Large intestine (tissue), 12 donors: Measurements from ENCODE around the gene PTPN23. TPM values are rescaled to one million over a fixed set of nuclear protein-coding genes. Genes with fewer than 3 reads are reported as not detected.

Source experiments
- DNase-seq, 2 donors: peaks; one replicate each; pipeline versions ENCODE4 v3.0.0 to v3.0.0-alpha.2; 2013
- H3K27ac ChIP-seq: one replicate; pipeline ENCODE4 v1.5.1; 2013; ENCODE audit warnings: low read length
- H3K27me3 ChIP-seq: 2 replicates; pipeline ENCODE4 v1.6.1; 2013; ENCODE audit warnings: low read length; ENCODE audit not compliant: control insufficient read depth, insufficient read depth
- H3K36me3 ChIP-seq: 2 replicates; pipeline ENCODE4 v1.6.1; 2013; ENCODE audit warnings: low read length; ENCODE audit not compliant: control insufficient read depth, insufficient read depth
- H3K4me1 ChIP-seq: one replicate; pipeline ENCODE4 v1.6.1; 2013; ENCODE audit warnings: low read length; ENCODE audit not compliant: control insufficient read depth, insufficient read depth
- H3K4me3 ChIP-seq: one replicate; pipeline ENCODE4 v1.5.1; 2013; ENCODE audit warnings: low read length
- H3K9me3 ChIP-seq: one replicate; pipeline ENCODE4 v1.6.1; 2013; ENCODE audit warnings: mild to moderate bottlenecking, low read depth, low read length, moderate library complexity; ENCODE audit not compliant: control insufficient read depth
- WGBS: methylation state at CpG from one replicate; pipeline ENCODE4 v1.1.5; 2013; ENCODE audit warnings: low lambda C conversion rate; ENCODE audit not compliant: insufficient coverage; 5-methylcytosine and 5-hydroxymethylcytosine counted together
- long read RNA-seq, 11 donors: transcript quantifications; one replicate each; lab custom pipeline, GENCODE V29; 2026
- polyA plus RNA-seq: library from polyadenylated mRNA; unstranded; fragments of 120-200 nt; gene quantifications from one replicate; pipeline ENCODE4 v1.2.1, GENCODE V29; 2013

The PTPN23 gene, protein sequence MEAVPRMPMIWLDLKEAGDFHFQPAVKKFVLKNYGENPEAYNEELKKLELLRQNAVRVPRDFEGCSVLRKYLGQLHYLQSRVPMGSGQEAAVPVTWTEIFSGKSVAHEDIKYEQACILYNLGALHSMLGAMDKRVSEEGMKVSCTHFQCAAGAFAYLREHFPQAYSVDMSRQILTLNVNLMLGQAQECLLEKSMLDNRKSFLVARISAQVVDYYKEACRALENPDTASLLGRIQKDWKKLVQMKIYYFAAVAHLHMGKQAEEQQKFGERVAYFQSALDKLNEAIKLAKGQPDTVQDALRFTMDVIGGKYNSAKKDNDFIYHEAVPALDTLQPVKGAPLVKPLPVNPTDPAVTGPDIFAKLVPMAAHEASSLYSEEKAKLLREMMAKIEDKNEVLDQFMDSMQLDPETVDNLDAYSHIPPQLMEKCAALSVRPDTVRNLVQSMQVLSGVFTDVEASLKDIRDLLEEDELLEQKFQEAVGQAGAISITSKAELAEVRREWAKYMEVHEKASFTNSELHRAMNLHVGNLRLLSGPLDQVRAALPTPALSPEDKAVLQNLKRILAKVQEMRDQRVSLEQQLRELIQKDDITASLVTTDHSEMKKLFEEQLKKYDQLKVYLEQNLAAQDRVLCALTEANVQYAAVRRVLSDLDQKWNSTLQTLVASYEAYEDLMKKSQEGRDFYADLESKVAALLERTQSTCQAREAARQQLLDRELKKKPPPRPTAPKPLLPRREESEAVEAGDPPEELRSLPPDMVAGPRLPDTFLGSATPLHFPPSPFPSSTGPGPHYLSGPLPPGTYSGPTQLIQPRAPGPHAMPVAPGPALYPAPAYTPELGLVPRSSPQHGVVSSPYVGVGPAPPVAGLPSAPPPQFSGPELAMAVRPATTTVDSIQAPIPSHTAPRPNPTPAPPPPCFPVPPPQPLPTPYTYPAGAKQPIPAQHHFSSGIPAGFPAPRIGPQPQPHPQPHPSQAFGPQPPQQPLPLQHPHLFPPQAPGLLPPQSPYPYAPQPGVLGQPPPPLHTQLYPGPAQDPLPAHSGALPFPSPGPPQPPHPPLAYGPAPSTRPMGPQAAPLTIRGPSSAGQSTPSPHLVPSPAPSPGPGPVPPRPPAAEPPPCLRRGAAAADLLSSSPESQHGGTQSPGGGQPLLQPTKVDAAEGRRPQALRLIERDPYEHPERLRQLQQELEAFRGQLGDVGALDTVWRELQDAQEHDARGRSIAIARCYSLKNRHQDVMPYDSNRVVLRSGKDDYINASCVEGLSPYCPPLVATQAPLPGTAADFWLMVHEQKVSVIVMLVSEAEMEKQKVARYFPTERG (N-terminal part only)
- 33.8 TPM for polyA plus RNA-seq
- long read RNA-seq, donor 1, partial matches to known transcripts, result 11 of 12 reads
- long read RNA-seq, donor 1, other reads (novel, unspliced or antisense), result 0 of 12 reads
- long read RNA-seq, donor 2, partial matches to known transcripts, result 13 of 16 reads
- long read RNA-seq, donor 2, other reads (novel, unspliced or antisense), result 0 of 16 reads
- long read RNA-seq, donor 3, result 0 reads
- long read RNA-seq, donor 4, result 0 reads
- long read RNA-seq, donor 5, partial matches to known transcripts, result 0 of 1 reads
- long read RNA-seq, donor 5, other reads (novel, unspliced or antisense), result 0 of 1 reads
- long read RNA-seq, donor 6, partial matches to known transcripts, result 18 of 22 reads
- long read RNA-seq, donor 6, other reads (novel, unspliced or antisense), result 0 of 22 reads
- long read RNA-seq, donor 7, result 0 reads
- long read RNA-seq, donor 8, partial matches to known transcripts, result 37 of 39 reads
- long read RNA-seq, donor 8, other reads (novel, unspliced or antisense), result 0 of 39 reads
- long read RNA-seq, donor 9, partial matches to known transcripts, result 5 of 6 reads
- long read RNA-seq, donor 9, other reads (novel, unspliced or antisense), result 0 of 6 reads
- long read RNA-seq, donor 10, partial matches to known transcripts, result 17 of 21 reads
- long read RNA-seq, donor 10, other reads (novel, unspliced or antisense), result 0 of 21 reads
- long read RNA-seq, donor 11, partial matches to known transcripts, result 14 of 14 reads
- long read RNA-seq, donor 11, other reads (novel, unspliced or antisense), result 0 of 14 reads

DNA sequence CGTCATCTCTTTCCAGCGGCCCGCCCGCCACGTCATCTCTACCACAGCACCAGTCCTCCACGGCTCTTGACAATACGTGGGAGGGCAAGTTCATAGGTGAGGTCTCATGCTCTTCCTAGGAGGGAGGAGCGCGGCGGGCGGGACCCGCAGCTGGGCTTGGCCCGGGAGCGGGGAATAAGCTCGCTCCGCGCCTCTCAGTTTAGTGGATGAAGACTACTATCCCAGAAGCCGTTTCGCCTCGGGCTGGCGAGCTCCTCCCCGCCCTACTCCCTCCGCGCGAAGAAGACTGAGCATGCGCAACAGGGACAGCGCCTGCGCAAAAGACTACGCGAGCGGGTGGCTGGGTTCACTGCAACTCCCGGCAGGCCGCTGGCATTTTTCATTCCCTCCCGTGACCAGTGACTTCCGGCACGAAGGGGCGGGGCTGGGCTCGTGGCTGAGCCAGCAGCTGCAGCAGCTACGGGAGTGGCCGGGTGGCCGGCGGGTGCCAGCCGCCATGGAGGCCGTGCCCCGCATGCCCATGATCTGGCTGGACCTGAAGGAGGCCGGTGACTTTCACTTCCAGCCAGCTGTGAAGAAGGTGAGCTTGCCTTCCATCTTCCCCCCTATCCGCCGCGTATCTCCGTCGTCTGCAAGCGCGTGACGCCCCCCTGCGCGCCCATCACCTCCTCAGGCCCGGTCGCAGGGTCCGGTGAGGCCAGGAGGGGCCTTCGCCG lies at the start of gene PTPN23:
TSS of gene PTPN23 (plus strand) at position 421 of the 716 bp plus-strand sequence. CDS start at position 497, 76 bp downstream.
- H3K27ac ChIP-seq, result peak within 1 kb of the TSS; percentile 100
- no peaks in the 10 kb centered on the region for H3K9me3 ChIP-seq
- peaks cover 2% of the 10 kb centered on the region for H3K36me3 ChIP-seq
- no peaks in the 10 kb centered on the region for H3K27me3 ChIP-seq
- peak; percentile 100 for DNase-seq
- no CpG with 5 or more reads among the region's 61 CpGs for WGBS
- H3K4me3 ChIP-seq, result peak within 1 kb of the TSS; percentile 97
- H3K4me1 ChIP-seq, result peaks cover 24% of the 10 kb centered on the region

DNA sequence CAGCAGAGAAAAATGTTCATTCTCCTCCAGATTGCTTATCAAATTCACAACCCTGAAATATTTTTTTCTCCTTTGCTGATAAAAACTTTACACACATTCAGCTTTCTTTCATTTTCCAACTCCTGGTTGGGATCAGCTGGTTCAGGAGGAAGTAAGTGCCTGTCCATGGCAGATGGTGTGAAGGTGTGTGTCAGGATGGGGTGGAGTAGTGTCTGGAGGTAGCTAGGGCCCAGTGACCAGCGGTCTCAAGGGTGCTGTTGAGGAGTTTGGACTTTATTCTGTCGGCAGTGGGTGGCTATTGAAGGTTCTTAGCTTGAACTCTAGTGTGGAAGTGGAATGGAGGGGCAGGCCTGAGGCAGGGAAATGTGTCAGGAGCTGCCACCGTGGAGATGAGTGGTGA lies 46.9 kb upstream of the PTPN23 start:
- Histone ChIP-seq H3K4me1 (no peaks in the 10 kb centered on the region), H3K36me3 (peaks cover 79% of the 10 kb centered on the region), H3K27me3 (no peaks in the 10 kb centered on the region), H3K9me3 (no peaks in the 10 kb centered on the region), H3K27ac (no peak overlapping the region), H3K4me3 (no peak overlapping the region)
- peak; percentile 10 to 47 for DNase-seq
- WGBS, result 43% methylated on average over 1 of the region's 3 CpGs

DNA sequence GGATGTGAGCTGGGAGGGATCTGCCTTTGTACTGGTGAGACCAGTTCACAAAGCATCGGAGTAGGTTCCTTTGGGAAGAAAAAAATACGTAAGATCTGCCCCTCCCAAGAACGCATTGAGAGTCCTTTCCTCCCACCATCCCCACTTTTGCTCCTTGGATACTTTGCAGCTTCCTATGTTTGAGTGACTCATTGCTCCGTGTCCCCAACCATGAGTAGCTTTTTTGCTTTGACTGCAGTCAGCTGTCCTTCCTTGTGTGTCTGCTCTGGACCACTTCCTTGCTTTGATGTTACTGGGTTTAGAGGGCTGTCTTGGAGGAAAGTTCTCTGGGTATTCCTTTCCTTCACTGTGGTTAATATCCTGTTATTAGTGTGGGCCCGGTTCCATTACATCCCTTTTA lies 43.2 kb upstream of the PTPN23 start:
- no peak overlapping the region for H3K4me3 ChIP-seq
- peaks cover 76% of the 10 kb centered on the region for H3K36me3 ChIP-seq
- DNase-seq, result no peak
- H3K27ac ChIP-seq, result no peak overlapping the region
- H3K9me3 ChIP-seq, result no peaks in the 10 kb centered on the region
- WGBS, result 95% methylated on average over 3 of the region's 5 CpGs
- H3K4me1 ChIP-seq, result no peaks in the 10 kb centered on the region
- H3K27me3 ChIP-seq, result no peaks in the 10 kb centered on the region

DNA sequence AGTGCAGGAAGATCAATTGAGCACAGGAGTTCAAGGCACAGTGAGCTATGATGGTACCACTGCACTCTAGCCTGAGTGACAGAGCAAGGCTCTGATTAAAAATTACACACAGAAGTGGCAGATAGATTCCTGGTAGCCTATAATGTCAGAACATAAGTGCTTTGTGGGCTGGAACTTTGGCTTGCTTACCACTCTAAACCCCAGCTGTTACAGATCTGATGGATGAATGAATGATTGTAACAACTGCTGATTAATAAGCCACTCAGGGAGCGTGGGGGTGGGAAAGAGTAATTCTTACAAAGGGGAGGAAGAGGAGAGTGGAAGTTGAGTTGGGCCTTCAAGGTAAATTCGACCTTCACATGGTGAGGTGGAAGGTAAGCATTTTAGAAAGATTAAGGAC lies 40.9 kb upstream of the PTPN23 start:
- H3K4me3 ChIP-seq, result no peak overlapping the region
- no peaks in the 10 kb centered on the region for H3K9me3 ChIP-seq
- DNase-seq, result no peak
- no peak overlapping the region for H3K27ac ChIP-seq
- peaks cover 71% of the 10 kb centered on the region for H3K36me3 ChIP-seq
- 100% methylated on average over 1 of the region's 2 CpGs for WGBS
- H3K4me1 ChIP-seq, result no peaks in the 10 kb centered on the region
- no peaks in the 10 kb centered on the region for H3K27me3 ChIP-seq

DNA sequence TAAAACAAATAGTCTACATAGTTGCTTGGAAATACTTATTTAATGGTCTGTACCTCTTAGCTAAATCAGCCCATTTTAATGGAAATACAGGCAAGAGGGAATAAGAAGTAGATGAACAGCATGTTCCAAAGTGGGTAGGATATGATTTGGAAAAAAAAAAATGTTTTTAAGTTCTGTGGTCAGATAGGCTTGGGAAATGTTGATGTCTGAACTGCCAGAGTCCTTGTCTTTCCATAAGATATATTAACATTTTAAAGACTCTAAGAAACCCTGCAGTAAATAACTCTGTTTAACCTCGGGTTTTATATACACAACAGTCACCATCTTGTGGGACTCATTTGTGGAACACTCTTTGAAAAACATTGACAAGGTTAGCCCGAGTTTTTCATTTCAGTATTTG lies 40.0 kb upstream of the PTPN23 start:
- H3K27me3 ChIP-seq, result no peaks in the 10 kb centered on the region
- H3K4me3 ChIP-seq, result no peak overlapping the region
- peaks cover 71% of the 10 kb centered on the region for H3K36me3 ChIP-seq
- H3K27ac ChIP-seq, result no peak overlapping the region
- no peaks in the 10 kb centered on the region for H3K9me3 ChIP-seq
- no CpG with 5 or more reads among the region's 2 CpGs for WGBS
- no peaks in the 10 kb centered on the region for H3K4me1 ChIP-seq
- no peak for DNase-seq

DNA sequence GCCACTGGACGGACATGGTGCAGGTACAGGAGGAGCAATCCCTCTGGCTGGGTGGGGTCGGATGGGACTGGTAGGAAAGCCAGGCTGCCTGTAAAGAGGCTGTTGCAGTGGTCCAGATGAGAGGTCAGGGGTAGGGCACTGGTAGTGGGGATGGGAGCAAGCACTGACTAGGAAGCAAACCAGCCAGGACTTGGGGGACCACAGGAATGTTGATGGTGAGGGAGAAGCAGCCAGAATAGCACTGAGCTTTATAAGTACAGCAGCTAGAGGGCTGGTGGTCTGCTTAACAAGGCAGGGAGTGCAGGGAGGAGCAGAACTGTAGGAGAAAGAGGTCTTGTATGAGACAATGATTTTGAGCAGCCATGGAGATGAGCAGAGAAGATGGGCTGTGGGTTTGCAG lies 38.7 kb upstream of the PTPN23 start:
- Histone ChIP-seq H3K36me3 (peaks cover 63% of the 10 kb centered on the region), H3K4me1 (no peaks in the 10 kb centered on the region), H3K27me3 (no peaks in the 10 kb centered on the region), H3K4me3 (no peak overlapping the region), H3K9me3 (no peaks in the 10 kb centered on the region), H3K27ac (no peak overlapping the region)
- no CpG with 5 or more reads among the region's 2 CpGs for WGBS
- DNase-seq, result no peak

DNA sequence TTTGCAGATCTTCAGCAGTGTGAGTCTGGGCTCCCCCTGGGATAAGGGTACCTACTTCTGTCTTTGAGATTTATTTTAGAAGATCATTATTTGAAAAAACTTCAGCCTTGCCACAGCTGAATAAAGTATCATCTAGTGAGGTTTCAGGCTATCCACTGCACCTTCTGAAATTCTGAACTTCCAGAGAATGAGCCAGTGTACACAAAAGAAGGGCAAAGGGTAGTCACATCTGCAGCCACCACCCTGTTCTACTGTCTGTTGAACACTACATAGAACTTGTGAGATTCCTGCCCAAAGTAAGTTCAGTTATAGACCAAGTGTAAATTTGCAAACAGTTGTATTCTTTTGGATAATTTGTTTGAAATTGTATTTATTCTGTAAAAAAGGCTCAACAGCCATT lies 38.0 kb upstream of the PTPN23 start:
- no peaks in the 10 kb centered on the region for H3K27me3 ChIP-seq
- H3K27ac ChIP-seq, result no peak overlapping the region
- no peak for DNase-seq
- no peak overlapping the region for H3K4me3 ChIP-seq
- H3K4me1 ChIP-seq, result no peaks in the 10 kb centered on the region
- H3K9me3 ChIP-seq, result no peaks in the 10 kb centered on the region
- peaks cover 56% of the 10 kb centered on the region for H3K36me3 ChIP-seq

DNA sequence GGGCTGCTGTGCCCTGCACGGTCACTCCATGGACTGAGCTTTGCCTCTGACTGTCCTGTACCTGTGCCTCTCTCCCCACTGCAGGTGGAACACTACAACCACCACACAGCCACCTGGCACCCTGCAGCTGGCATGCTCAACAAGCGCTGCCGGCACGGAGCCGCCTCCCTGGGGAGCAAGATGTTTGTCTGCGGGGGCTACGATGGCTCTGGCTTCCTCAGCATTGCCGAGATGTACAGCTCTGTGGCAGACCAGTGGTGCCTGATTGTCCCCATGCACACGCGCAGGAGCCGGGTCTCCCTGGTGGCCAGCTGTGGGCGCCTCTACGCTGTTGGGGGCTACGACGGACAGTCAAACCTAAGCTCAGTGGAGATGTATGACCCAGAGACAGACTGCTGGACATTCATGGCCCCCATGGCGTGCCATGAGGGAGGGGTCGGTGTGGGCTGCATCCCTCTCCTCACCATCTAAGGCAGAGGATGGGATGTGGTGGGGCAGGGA lies 37.3 kb upstream of the PTPN23 start:
- DNase-seq, result no peak
- peaks cover 52% of the 10 kb centered on the region for H3K36me3 ChIP-seq
- no CpG with 5 or more reads among the region's 17 CpGs for WGBS
- H3K9me3 ChIP-seq, result no peaks in the 10 kb centered on the region
- H3K27ac ChIP-seq, result no peak overlapping the region
- no peaks in the 10 kb centered on the region for H3K27me3 ChIP-seq
- H3K4me1 ChIP-seq, result no peaks in the 10 kb centered on the region
- no peak overlapping the region for H3K4me3 ChIP-seq

DNA sequence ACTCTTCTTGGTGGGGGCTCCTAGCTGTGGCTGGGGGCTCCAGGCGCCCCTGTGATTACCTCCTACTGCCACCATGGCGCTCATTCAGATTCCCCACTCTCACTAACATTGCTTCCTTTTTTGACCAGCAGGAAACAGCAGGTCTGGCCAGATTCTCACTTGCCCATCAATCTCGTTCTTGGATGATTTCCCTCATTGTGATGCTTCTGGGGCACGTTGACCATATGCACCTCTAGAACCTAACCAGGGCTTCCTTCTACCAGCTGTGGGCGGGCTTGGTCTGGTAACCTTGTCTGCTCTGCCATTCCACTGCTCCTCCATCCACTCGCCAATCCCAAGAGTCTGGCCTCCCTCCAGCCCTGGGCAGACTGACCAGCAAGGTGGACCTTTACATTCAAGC lies 35.9 kb upstream of the PTPN23 start:
- Histone ChIP-seq H3K4me3 (no peak overlapping the region), H3K36me3 (peaks cover 39% of the 10 kb centered on the region), H3K4me1 (no peaks in the 10 kb centered on the region), H3K27me3 (no peaks in the 10 kb centered on the region), H3K9me3 (no peaks in the 10 kb centered on the region), H3K27ac (no peak overlapping the region)
- DNase-seq, result no peak
- WGBS, result no CpG with 5 or more reads among the region's 6 CpGs
